T-helper 22 cell (primary cell): ENCODE measurements around the gene CCL21.
"Not testable (repeated sequence)": the region's sequence is repeated elsewhere in the genome, so short reads cannot be mapped to it uniquely, and the experiment has no call there.

Experiments
- DNase-seq: peaks from one replicate; pipeline ENCODE4 v3.0.0-alpha.2; 2020; ENCODE audit warnings: low read depth

CCL21 gene, protein sequence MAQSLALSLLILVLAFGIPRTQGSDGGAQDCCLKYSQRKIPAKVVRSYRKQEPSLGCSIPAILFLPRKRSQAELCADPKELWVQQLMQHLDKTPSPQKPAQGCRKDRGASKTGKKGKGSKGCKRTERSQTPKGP

DNA sequence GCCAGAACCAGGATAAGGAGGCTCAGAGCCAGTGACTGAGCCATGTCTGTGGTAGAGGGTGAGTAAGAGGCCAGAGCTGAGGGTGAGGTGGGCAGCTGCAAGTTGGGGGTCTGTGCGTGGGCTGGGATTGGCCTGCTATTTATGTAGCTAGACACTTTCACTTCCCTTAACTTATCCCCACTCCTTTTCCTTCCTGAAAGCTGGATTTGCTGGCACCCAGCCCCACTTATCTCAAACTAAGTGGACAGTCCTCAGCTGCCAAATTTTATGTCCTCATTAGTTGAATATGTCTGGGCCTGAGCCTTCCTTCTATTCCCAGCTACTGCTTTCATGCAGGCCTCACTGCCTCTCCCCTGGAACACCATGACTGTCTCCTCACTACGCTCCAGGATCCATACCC is at the start of gene CCL21:
Gene CCL21, minus strand, starts transcription at position 114 of the 400 bp plus-strand sequence. Its CDS starts 70 bp downstream, at position 44.
- DNase-seq: no peak

DNA sequence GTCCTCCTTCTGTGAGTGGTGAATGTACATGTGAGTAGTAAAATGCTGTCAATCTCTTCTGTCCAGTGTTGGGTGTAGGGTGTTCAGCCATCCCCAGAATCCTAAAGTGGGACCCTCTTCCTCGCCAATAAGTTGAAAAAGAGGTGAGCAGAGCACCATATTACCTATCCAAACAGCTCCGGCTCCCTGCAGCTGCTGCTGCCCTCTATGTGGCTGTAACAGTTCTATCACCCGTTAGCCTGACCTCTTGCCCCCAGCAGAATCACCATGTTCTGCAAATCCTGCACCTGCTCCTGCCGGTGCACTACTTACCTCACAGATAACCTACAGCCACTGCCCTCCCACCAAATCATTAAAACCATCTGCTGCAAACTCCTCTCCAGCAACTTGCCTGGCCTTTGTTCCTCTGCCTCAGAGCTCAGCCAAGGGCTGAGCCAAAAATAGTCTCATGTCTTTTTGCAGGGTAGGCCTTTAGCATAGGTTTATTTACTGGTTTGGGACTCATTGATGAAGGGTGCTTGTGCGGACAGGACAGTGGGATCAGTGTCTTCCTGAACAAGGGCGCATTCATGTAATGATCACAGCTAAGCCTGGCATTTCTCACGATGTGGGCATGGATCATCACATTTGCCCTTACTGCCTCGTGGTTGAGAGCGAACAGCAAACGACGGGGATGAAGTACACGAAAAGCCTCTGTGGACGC is 49.6 kb upstream of the CCL21 start:
- no peak for DNase-seq

DNA sequence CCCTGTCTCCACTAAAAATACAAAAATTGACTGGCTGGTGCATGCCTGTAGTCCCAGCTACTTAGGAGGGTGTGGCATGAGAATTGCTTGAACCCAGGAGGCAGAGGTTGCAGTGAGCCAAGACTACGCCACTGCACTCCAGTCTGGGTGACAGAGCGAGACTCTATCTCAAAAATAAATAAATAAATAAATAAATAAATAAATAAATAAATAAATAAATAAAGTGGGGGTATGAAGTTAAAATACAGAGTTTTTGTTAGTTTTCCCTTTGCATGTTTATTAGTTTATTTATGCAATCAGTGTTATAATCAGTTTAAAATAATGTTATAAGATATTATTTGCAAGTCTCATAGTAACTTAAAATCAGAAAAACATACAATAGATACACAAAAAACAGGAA is 40.4 kb upstream of the CCL21 start:
- DNase-seq: not testable (repeated sequence)

DNA sequence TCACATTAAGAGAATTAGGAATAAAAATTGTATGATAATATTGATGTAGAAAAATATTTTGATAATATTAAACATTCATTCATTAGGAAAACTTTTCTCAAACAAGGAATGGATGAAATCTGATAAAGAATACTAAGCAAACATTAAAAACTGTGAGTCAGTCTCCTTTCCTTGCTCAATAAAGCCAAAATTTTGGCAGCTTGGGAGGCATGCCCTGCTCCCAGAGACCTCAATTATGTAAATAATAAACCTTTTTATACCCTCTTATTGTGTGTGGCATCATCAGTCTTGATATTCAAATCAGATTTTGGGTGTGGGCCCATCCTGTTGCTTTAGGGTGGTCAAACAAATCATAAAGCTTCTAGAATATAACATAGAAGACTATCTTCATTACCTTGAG is 36.6 kb upstream of the CCL21 start:
- DNase-seq: no peak

DNA sequence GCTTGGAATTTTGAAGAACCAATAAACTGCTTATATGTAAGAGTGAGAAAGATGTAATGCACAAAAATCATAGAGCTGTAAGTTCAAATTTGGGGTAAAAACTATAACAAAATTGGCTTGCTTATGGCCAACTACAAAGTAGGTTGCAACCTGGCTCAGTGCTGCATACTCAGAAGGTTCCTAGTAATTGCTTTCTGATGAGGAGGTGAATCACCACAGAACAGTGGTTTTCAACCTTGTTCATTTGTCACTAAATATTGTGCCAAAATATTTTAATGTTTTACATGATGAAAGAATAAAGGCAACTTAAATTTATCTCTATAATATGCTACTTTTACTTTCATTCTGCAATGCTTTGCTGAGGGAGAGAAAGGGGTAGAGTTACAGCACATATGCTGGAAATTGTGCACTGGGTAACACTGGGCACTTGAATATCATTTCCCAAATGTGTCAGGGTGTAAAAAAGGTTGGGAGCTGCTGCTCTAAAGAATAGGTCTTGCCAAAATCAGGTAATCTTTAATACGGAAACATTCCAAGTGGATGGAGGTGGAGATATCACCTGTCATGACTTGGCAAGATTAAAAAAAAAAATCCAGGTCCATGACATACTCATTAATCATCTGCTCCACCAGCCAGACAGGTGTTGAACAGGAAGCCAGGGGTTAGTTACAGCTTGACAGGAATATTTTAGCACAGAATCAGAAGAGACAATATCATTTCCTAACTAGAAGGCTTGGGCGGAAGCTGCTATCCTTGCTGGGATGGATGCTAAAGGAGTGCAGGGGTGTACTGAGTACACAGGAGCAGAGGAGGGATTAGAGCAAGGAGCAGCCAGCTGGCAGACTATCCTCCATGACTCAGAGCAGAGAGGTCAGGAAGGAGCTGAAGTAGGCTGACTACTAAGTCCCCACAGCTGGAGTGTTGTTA is 34.6 kb upstream of the CCL21 start:
- DNase-seq: no peak

DNA sequence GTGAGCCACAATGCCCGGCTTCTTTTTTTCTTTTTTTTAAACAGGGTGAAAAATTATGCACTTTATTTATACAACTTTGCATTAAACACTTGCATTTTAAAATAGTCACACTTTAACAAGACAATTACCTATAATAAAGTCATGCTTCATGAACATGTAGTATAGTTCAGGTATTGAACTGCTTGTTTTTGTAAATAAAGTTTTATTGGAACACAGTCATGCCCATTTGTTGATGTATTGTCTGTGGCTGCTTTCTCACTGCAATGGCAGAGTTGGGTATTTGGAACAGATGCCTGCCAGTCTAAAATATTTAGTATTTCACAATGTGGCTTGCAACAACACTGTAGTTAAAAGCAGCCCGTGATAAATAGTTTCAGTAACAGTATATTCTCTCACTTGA is 32.8 kb upstream of the CCL21 start:
- no peak for DNase-seq

DNA sequence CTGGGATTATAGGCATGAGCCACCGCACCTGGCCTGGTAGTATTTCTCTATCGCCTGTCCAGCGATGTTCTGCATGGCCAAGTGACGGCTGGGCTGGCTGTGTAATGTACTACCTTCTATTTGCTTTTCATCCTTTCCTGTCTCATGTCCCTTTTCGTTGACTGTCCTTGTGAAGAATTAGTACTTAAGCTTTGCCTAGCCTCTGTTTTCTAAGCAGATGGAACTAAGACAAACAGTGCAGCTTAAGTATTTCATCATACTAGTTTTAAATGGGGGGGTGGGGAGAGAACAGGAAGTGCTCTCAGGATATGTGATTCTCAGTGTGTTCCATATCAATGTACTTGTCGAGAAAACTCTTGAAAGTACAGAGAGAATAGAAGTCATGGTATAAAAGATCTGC is 31.7 kb upstream of the CCL21 start:
- no peak for DNase-seq

DNA sequence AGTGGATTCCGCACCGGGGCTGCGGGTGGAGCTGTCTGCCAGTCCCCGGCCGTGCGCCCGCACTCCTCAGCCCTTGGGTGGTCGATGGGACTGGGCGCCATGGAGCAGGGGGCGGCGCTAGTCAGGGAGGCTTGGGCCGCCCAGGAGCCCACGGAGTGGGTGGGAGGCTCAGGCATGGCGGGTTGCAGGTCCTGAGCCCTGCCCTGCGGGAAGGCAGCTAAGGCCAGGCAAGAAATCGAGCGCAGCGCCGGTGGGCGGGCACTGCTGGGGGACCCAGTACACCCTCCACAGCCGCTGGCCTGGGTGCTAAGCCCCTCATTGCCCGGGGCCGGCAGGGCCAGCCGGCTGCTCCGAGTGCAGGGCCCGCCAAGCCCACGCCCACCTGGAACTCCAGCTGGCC is 30.2 kb upstream of the CCL21 start:
- not testable (repeated sequence) for DNase-seq

DNA sequence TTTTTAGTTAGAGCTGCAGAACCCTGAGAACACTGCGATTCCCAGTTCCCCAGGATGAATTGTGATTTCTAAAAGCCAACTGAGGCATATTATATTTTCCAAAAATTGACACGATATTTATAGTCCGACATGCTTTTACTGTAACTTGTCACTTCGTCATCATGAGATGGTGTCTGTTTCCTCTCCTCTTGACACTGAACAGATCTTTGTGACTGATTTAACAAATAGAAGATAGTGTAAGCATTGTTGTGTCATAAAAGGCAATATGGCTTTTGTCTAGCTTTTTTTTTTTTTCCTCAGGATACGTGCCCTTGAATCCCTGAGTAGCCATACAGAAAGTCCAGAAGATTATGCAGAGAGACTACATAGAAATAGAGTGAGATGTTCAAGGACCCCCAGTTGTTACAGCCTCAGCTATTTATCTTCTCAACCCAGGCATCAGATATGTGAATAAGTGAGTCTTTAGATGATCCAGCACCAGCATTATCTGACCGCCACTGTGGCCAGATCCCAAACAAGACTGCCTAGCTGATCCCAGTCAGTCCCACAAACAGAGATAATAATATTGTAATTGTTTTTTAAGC is 27.8 kb upstream of the CCL21 start:
- DNase-seq: no peak

DNA sequence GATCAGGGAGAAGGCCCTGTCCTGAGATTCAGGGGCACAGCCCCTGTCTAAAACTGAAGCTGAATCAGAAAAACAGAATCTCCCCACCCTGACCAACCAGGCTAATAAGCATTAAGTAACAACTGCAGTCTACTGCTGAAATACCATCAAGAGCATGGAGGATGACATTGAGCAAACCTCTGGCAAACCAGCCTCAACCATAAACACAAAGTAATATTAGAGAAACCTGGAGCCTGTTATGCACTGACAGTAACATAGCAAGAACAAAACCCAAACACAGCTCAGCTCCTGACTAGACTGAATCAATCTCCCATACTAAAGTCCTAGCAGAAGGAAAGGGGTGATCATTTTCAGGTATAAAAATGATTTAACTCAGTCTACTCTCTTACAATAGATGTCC is 24.8 kb upstream of the CCL21 start:
- no peak for DNase-seq

DNA sequence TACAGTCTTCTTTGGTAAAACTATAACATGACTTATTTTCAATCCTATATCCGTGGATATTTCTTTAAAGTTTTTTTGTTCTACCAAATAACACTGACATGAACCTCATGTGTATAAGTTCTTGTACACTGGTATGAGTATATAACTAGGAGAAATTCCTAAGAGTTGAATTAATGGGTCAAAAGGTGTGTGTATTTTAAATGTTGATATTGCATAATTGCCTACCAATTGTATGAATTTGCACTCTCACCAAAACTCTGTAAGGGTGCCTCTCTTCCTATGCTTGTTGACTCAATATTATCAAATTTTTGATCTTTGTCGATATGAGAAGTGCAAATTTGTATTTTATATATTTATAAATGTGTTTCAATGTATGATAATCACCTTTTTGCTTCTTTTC is 22.9 kb upstream of the CCL21 start:
- no peak for DNase-seq

DNA sequence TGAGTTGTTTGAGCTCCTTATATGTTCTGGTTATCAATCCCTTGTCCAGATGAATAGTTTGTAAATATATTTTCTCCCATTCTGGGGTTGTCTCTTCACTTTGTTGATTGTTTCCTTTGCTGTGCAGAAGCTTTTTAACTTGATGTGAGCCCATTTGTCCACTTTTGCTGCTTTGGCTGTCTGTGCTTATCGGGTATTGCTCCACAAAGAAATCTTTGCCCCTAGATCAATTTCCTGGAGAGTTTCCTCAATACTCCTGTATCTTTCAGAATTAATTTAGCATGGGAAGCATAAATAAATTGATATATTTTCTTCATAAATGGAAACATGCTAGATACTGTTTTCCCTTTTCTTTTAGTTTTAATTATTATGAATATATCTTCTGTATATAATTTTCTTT is 22.5 kb upstream of the CCL21 start:
- no peak for DNase-seq

DNA sequence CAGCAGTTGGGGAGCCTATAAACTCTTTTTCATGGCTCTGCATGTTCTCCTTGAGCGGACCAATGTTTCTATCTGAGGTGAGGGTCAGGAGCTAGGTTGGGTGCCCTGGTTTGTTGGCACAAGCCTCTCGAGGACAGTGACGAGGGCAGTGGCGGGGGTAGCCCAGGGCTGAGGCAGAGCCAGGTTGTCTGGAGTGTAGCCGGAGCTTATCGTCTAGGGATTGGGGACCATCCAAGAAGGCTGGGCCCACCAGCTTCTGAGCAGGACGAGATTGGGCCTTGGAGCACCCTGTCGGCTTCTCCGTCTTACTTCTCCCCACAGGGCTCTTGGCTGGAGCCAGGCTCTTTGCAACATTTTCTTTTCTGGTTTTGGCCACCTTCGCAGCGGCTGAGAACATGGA is 13.2 kb upstream of the CCL21 start:
- DNase-seq: no peak

DNA sequence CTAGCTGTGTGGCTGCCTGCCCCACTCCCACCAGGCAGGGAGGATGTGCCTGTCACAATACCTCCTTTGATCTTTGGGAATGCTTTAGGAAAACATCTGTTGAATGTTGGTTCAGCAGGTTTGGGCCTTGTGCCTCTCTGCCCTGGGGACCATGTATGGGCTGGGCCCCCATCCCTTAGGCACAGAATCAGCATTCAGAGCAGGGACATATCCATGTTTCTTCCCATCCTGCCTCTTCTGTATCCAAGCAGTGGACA is 9.8 kb upstream of the CCL21 start:
- DNase-seq: not testable (repeated sequence)

DNA sequence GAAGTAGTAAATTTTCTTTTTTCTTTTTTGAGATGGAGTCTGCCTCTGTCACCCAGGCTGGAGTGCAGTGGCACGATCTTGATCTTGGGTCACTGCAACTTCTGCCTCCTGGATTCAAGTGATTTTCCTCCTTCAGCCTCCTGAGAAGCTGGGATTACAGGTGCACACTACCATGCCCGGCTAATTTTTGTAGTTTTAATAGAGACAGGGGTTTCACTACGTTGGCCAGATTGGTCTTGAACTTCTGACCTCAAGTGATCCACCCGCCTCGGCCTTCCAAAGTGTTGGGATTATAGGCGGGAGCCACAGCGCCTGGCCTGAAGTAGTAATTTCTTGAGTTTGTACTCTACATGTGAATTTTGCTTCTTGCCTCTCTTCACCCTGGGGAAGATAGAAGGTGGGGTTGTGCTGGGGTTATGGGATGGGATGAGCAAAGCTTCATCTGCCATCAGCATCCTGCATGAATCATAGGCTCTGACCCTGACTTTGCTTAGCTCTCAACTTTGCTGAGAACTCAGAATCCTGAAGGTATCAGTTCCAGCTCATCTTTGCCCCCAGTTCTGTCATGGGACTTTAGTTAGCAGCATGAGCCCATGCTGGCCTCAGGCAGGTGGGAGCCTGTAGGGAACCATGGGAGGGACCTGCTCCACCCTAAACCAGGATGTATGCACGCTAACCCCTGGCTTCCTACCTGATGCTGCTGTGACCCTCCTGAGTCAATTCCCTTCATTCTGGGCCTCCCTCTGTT is 9.3 kb upstream of the CCL21 start:
- no peak for DNase-seq

DNA sequence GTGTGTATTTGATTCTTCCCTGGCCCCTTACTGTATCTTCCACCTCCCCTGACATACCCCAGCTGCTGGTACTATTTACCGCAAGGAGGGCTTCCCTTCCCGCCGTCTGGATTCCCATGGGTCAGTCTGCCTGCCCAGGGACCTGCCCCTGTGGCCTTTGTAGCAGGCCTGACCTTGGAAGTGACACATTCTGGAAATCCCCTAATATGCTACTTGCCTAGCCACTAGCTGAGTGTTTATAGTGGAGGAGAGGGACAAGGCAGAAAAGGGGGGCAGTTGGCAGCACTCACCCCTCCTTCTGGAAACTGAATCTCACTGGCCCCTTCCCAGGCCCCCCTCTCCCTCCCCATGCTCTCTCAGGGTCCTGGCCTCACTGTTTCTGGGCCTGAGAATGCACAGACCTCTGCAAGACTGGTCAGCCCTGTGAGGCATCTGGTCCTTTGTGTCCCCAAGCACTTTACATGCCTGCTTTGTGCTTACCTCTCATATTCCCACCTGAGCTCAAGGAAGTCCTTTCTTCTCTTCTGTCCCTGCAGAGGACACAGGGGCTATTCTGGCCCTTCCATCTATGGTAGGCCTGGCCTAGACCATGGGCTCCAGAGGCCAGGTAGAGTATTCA is 8.2 kb upstream of the CCL21 start:
- no peak for DNase-seq

DNA sequence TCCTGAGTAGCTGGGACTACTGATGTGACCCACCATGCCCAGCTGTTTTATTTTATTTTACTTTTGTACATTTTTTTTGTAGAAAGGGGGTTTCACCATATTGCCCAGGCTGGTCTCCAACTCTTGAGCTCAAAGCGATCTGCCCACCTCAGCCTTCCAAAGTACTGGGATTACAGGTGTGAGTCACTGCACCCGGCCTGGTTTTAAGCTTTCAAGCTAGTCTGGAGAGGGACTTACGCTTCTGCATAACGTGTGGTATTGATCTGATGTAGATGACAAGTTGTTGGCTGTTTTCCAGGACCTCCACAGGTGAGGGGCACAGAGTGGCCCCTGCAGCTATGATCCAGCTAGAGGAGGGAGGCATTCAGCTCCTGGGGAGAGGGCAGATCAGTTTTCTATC is 6.8 kb upstream of the CCL21 start:
- no peak for DNase-seq

DNA sequence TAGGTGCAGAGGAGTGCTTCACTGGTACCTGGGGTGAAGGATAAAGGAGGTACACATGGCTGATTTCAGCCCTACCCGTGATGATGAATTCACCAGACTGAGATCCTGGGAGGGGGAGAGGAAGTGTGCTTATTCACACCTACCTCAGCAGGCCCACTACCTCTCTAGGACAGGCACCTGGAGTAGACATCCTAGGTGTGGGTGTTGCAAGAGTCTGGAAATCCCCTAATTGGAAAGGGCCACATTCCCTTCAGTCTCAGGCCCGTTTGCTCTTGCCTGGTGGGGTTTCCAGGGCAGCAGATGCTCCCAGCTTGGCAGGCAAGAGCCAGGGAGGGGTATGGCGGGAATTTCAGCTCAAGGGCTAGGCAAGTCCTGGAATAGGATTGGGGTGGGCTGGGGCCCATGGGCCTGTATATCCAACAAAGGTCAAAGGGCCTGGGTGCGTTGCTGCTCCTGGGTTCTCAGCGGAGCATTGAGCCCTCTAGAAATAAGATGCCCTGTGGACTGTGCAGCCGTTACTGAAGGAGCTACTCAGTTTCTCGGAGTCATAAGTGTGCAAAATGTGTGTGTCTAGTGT is 5.8 kb upstream of the CCL21 start:
- no peak for DNase-seq

DNA sequence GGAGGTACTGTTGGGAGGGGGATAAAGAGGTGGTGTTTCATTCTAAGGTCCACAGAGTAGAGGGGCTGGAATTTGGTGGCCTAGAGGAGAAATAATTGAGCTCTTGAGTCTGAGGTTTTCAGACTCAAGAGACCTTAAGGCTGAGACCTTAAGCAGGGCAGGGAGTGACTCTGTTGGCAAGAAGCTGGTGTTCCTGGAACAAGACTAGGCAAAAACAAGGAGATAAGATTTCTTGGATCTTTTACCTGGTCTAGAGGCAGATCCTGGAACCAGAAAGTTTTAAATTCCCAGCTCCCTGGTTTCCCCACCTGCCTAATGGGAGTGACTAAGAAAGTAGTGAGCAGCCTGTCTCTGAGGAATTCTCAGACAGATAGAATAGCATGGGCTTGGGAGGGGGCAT is 4.1 kb upstream of the CCL21 start:
- DNase-seq: no peak

DNA sequence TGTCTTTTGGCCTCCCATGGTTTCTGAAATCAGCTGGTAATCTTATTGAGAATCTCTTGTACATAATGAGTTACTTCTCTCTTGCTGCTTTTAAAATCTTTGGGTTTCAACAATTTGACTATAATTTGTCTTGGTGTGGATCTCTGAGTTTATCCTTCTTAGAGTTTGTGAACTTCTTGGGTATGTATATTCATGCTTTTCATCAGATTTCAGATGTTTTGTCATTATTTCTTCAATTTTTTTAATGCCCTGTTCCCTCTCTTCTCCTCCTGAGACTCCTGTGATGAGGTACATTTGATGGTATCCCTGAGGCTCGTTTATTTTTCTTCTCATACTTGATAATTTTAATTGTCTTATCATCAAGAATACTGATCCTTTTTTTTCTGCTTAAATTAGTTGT is 2.2 kb upstream of the CCL21 start:
- no peak for DNase-seq

DNA sequence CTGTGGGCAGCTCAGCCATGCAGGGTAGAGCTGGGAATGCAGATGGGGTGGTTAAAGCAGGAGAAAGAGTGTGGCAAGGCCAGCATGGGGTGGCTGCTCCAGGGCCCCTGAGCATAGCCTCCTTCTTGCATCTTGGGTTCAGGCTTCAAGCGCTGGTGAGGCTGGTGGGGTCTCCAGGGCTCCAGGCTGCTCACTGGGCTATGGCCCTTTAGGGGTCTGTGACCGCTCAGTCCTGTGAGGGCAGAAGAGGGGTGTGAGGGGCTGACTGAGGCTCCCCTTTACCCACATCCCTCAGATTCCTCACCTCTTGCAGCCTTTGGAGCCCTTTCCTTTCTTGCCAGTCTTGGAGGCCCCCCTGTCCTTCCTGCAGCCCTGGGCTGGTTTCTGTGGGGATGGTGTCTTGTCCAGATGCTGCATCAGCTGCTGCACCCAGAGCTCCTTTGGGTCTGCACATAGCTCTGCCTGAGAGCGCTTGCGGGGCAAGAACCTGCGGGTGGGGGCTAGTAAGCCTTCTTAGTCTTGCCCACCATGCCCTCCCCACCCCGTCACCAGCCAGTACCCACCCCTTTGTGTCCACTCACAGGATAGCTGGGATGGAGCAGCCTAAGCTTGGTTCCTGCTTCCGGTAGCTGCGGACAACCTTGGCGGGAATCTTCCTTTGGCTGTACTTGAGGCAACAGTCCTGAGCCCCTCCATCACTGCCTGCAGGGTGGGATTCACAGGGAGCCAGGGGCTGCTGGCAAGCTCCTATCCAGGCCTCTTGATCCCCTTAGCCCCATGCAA is 549 bp downstream of the CCL21 start:
- DNase-seq: no peak
